Measurements from ENCODE around the gene AUH. TPM values are rescaled to one million over a fixed set of nuclear protein-coding genes. Genes with fewer than 3 reads are reported as not detected.

AUH gene
- total RNA-seq, 2 experiments from 2014 or later: 16.9 to 24.5 TPM

DNA sequence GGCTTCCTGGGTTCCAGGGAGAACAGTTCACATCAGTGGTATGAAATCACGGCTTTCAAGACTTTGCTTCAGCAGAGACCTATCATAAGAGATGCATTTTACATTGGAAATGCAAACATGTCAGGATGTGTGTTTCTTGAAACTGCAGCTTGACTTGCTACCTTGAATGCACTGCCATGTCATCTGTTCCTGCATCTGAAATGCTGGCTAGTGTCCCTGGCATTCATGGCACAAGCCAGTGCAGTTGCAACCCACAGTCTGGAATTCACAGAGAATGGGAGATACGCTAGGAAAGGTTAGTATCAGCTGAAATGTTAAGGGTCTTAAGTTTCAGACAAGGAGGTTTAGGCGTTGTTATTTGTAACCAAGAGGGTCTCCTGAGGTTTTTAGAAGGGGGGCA, 37.2 kb upstream of the AUH start:
- POLR2A ChIA-PET: no interaction called here
- no TSS peak for BruUV-seq (replicated peaks)

DNA sequence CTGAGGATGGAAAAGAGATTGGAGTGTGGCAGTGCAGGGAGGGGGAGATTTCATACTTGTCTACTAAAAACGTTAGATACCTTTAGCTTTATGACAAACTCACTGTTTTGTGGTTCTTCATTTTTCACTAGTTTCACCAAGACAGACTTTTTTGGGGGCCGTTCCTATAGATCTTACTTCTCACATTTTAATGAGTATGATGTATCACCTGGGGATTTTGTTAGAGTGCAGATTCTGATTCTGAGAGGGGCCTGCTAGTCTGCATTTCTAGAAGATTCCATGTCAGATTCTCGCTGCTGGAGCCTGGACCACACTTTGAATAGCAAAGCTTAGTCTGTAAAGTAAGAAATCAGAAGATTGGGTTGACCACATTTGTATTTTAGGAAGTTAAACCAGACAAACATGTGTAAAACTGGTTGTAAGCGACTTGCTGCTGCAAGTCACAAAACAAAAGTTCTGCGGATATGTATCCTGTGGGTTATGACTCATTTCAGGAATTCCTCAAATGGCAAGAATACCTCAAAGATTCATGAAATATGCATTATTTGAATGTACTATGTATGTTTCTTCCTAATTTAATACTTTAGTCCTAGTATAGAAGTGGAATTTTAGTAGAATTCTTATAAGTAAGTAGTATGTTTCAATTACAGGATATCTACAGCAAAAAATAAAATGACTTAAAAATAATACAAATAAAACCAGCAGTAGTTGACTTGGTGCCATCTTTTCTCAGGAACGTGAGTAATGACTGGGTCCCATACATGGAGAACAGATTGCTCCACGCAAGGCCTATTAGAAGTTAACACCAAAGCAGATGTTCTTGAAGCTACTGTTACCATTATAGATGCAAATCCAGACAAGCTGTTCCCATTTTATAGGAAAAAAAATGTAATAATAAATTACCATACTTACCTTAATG, 34.1 kb upstream of the AUH start:
- H3K9me2 ChIP-seq (ENCODE audit: insufficient read depth, low read length): no peaks in the 10 kb centered on the region
- H3K27ac ChIP-seq (ENCODE audit: low read depth, low read length, poor library complexity, severe bottlenecking): no peak overlapping the region
- H3K4me3 ChIP-seq (ENCODE audit: low read depth, low read length, poor library complexity, severe bottlenecking): no peak overlapping the region
- no peak overlapping the region for H2AFZ ChIP-seq (ENCODE audit: low read length)
- TF ChIP-seq CTCF (conservative IDR thresholded peaks at IDR 0.05; ENCODE audit: low read length) (no peak), EZH2phosphoT487 (IDR thresholded peaks at IDR 0.05; ENCODE audit: borderline replicate concordance, low read depth, low read length) (no peak)
- no TSS peak for BruUV-seq (replicated peaks)
- no peaks in the 10 kb centered on the region for H3K36me3 ChIP-seq (ENCODE audit: insufficient read depth, low read length)
- CTCF ChIA-PET (ENCODE audit: unreplicated experiment): no interaction called here
- DNase-seq (ENCODE audit: low spot score): peak; percentile 7
- POLR2A ChIA-PET: interaction anchor here (0.7 kb wide), 1 partner anchor 61 kb away, joined by 3 read pairs; no protein-coding TSS in a partner anchor
- no peaks in the 10 kb centered on the region for H3K79me2 ChIP-seq (ENCODE audit: insufficient read depth, low read depth, low read length)
- no peak overlapping the region for H3K4me2 ChIP-seq (ENCODE audit: low read length)
- H3K9me3 ChIP-seq (ENCODE audit: low read length): no peaks in the 10 kb centered on the region
- intact Hi-C loops (cut with micrococcal nuclease; ENCODE audit: unreplicated experiment): no loop called here
- H3K4me1 ChIP-seq (ENCODE audit: insufficient read depth, low read length, poor library complexity, severe bottlenecking): peaks cover 5% of the 10 kb centered on the region
- no peaks in the 10 kb centered on the region for H4K20me1 ChIP-seq (ENCODE audit: insufficient read depth, low read length)

More for the DNA sequence above, 37.2 kb upstream of the AUH start:
- no peak overlapping the region for H2AFZ ChIP-seq (ENCODE audit: low read length)
- H4K20me1 ChIP-seq (ENCODE audit: insufficient read depth, low read length): no peaks in the 10 kb centered on the region
- no peak overlapping the region for H3K4me3 ChIP-seq (ENCODE audit: low read depth, low read length, poor library complexity, severe bottlenecking)
- H3K9me2 ChIP-seq (ENCODE audit: insufficient read depth, low read length): no peaks in the 10 kb centered on the region
- no peak overlapping the region for H3K4me2 ChIP-seq (ENCODE audit: low read length)
- no peaks in the 10 kb centered on the region for H3K36me3 ChIP-seq (ENCODE audit: insufficient read depth, low read length)
- H3K27ac ChIP-seq (ENCODE audit: low read depth, low read length, poor library complexity, severe bottlenecking): no peak overlapping the region
- no peak for TF ChIP-seq CTCF (conservative IDR thresholded peaks at IDR 0.05; ENCODE audit: low read length)
- TF ChIP-seq EZH2phosphoT487 (IDR thresholded peaks at IDR 0.05; ENCODE audit: borderline replicate concordance, low read depth, low read length): no peak
- intact Hi-C loops (cut with micrococcal nuclease; ENCODE audit: unreplicated experiment): no loop called here
- H3K79me2 ChIP-seq (ENCODE audit: insufficient read depth, low read depth, low read length): no peaks in the 10 kb centered on the region
- no peaks in the 10 kb centered on the region for H3K9me3 ChIP-seq (ENCODE audit: low read length)
- H3K4me1 ChIP-seq (ENCODE audit: insufficient read depth, low read length, poor library complexity, severe bottlenecking): peaks cover 5% of the 10 kb centered on the region
- CTCF ChIA-PET (ENCODE audit: unreplicated experiment): no interaction called here
- DNase-seq (ENCODE audit: low spot score): no peak

GRCh38 chr9:91395106-91395552, 33.4 kb upstream of the AUH start:
- Histone ChIP-seq H3K36me3 (ENCODE audit: insufficient read depth, low read length) (no peaks in the 10 kb centered on the region), H3K27ac (ENCODE audit: low read depth, low read length, poor library complexity, severe bottlenecking) (no peak overlapping the region), H3K79me2 (ENCODE audit: insufficient read depth, low read depth, low read length) (no peaks in the 10 kb centered on the region), H3K4me3 (ENCODE audit: low read depth, low read length, poor library complexity, severe bottlenecking) (no peak overlapping the region), H4K20me1 (ENCODE audit: insufficient read depth, low read length) (no peaks in the 10 kb centered on the region), H3K4me1 (ENCODE audit: insufficient read depth, low read length, poor library complexity, severe bottlenecking) (peaks cover 5% of the 10 kb centered on the region), H2AFZ (ENCODE audit: low read length) (no peak overlapping the region), H3K9me2 (ENCODE audit: insufficient read depth, low read length) (no peaks in the 10 kb centered on the region), H3K4me2 (ENCODE audit: low read length) (no peak overlapping the region), H3K9me3 (ENCODE audit: low read length) (no peaks in the 10 kb centered on the region)
- TF ChIP-seq CTCF (conservative IDR thresholded peaks at IDR 0.05; ENCODE audit: low read length) (no peak), EZH2phosphoT487 (IDR thresholded peaks at IDR 0.05; ENCODE audit: borderline replicate concordance, low read depth, low read length) (no peak)
- intact Hi-C loops (cut with micrococcal nuclease; ENCODE audit: unreplicated experiment): no loop called here
- no TSS peak for BruUV-seq (replicated peaks)
- CTCF ChIA-PET (ENCODE audit: unreplicated experiment): no interaction called here
- POLR2A ChIA-PET: no interaction called here
- no peak for DNase-seq (ENCODE audit: low spot score)
